ENCODE data around the gene SS18L1. TPM values are rescaled to one million over a fixed set of nuclear protein-coding genes. Genes with fewer than 3 reads are reported as not detected.

SS18L1 gene
- total and polyA plus RNA-seq, 2 donors (not counting 1 experiment from before 2014, with no cell fraction given), result 4.7 to 7.4 TPM

GRCh38 chr20:62211216-62211615 is 67.6 kb downstream of the SS18L1 start:
- Histone ChIP-seq H3K4me2 (ENCODE audit: extremely low read depth, insufficient read depth, low read length) (no peak overlapping the region), H3K4me3 (replicated peaks in 1 of 4; ENCODE audit: control extremely low read depth in 1 of 4, insufficient read depth in 1 of 4, low read depth in 3 of 4, low read length in 4 of 4) (no peak overlapping the region), H3K36me3 (ENCODE audit: control insufficient read depth, insufficient read depth, low read length) (no peaks in the 10 kb centered on the region), H3K79me2 (ENCODE audit: control insufficient read depth, insufficient read depth, low read length) (no peaks in the 10 kb centered on the region), H3K27ac (ENCODE audit: insufficient read depth, low read length) (no peak overlapping the region), H3K9ac (ENCODE audit: insufficient read depth, low read length) (no peak overlapping the region), H4K20me1 (ENCODE audit: control insufficient read depth, extremely low read depth, insufficient read depth, low read length) (no peaks in the 10 kb centered on the region), H3K9me3 (ENCODE audit: control insufficient read depth, insufficient read depth, low read depth, low read length) (no peaks in the 10 kb centered on the region), H2AFZ (ENCODE audit: low read length) (no peak overlapping the region), H3K4me1 (ENCODE audit: control insufficient read depth, extremely low read depth, insufficient read depth, low read length) (no peaks in the 10 kb centered on the region), H3K27me3 (ENCODE audit: control insufficient read depth, insufficient read depth, low read length) (peaks cover 24% of the 10 kb centered on the region)
- TF ChIP-seq EZH2 (IDR thresholded peaks at IDR 0.05; ENCODE audit: low read length, missing control alignments) (no peak), CTCF (conservative IDR thresholded peaks at IDR 0.05 in 1 of 2, IDR thresholded peaks at IDR 0.05 in 1 of 2; ENCODE audit: low read depth in 1 of 2, low read length in 2 of 2) (no peak)
- DNase-seq (ENCODE audit: low read depth in 2 of 2), result no peak

- Histone ChIP-seq H3K27ac (ENCODE audit: insufficient read depth, low read length) (no peak overlapping the region), H3K36me3 (ENCODE audit: control insufficient read depth, insufficient read depth, low read length) (no peaks in the 10 kb centered on the region), H3K9ac (ENCODE audit: insufficient read depth, low read length) (no peak overlapping the region), H3K4me1 (ENCODE audit: control insufficient read depth, extremely low read depth, insufficient read depth, low read length) (no peaks in the 10 kb centered on the region), H2AFZ (ENCODE audit: low read length) (no peak overlapping the region), H3K4me2 (ENCODE audit: extremely low read depth, insufficient read depth, low read length) (no peak overlapping the region), H3K9me3 (ENCODE audit: control insufficient read depth, insufficient read depth, low read depth, low read length) (no peaks in the 10 kb centered on the region), H3K79me2 (ENCODE audit: control insufficient read depth, insufficient read depth, low read length) (no peaks in the 10 kb centered on the region), H3K4me3 (replicated peaks in 1 of 4; ENCODE audit: control extremely low read depth in 1 of 4, insufficient read depth in 1 of 4, low read depth in 3 of 4, low read length in 4 of 4) (no peak overlapping the region), H3K27me3 (ENCODE audit: control insufficient read depth, insufficient read depth, low read length) (peaks cover 24% of the 10 kb centered on the region), H4K20me1 (ENCODE audit: control insufficient read depth, extremely low read depth, insufficient read depth, low read length) (no peaks in the 10 kb centered on the region)
- TF ChIP-seq EZH2 (IDR thresholded peaks at IDR 0.05; ENCODE audit: low read length, missing control alignments) (no peak), CTCF (conservative IDR thresholded peaks at IDR 0.05 in 1 of 2, IDR thresholded peaks at IDR 0.05 in 1 of 2; ENCODE audit: low read depth in 1 of 2, low read length in 2 of 2) (no peak)
- DNase-seq (ENCODE audit: low read depth in 2 of 2), result no peak
These were observed 68.3 kb downstream of the SS18L1 start for GRCh38 chr20:62211769-62212288.

- Histone ChIP-seq H2AFZ (ENCODE audit: low read length) (no peak overlapping the region), H4K20me1 (ENCODE audit: control insufficient read depth, extremely low read depth, insufficient read depth, low read length) (no peaks in the 10 kb centered on the region), H3K9me3 (ENCODE audit: control insufficient read depth, insufficient read depth, low read depth, low read length) (no peaks in the 10 kb centered on the region), H3K27me3 (ENCODE audit: control insufficient read depth, insufficient read depth, low read length) (peaks cover 24% of the 10 kb centered on the region), H3K9ac (ENCODE audit: insufficient read depth, low read length) (no peak overlapping the region), H3K4me1 (ENCODE audit: control insufficient read depth, extremely low read depth, insufficient read depth, low read length) (no peaks in the 10 kb centered on the region), H3K4me2 (ENCODE audit: extremely low read depth, insufficient read depth, low read length) (no peak overlapping the region), H3K79me2 (ENCODE audit: control insufficient read depth, insufficient read depth, low read length) (no peaks in the 10 kb centered on the region), H3K4me3 (replicated peaks in 1 of 4; ENCODE audit: control extremely low read depth in 1 of 4, insufficient read depth in 1 of 4, low read depth in 3 of 4, low read length in 4 of 4) (no peak overlapping the region), H3K36me3 (ENCODE audit: control insufficient read depth, insufficient read depth, low read length) (no peaks in the 10 kb centered on the region), H3K27ac (ENCODE audit: insufficient read depth, low read length) (no peak overlapping the region)
- DNase-seq (ENCODE audit: low read depth in 2 of 2), result no peak
- TF ChIP-seq CTCF (conservative IDR thresholded peaks at IDR 0.05 in 1 of 2, IDR thresholded peaks at IDR 0.05 in 1 of 2; ENCODE audit: low read depth in 1 of 2, low read length in 2 of 2), result no peak
- no peak for TF ChIP-seq EZH2 (IDR thresholded peaks at IDR 0.05; ENCODE audit: low read length, missing control alignments)
These were observed 68.7 kb downstream of the SS18L1 start for GRCh38 chr20:62212299-62212698.

All from fibroblast of lung (primary cell).